Testis (tissue), 3 donors: Measurements from ENCODE around the gene CXCR3. TPM values are rescaled to one million over a fixed set of nuclear protein-coding genes. Genes with fewer than 3 reads are reported as not detected.
A peak's percentile ranks its signal among the peaks of the same experiment; 100 is the strongest.
"Not testable (repeated sequence)": the region's sequence is repeated elsewhere in the genome, so short reads cannot be mapped to it uniquely, and the experiment has no call there.

Experiments used
- DNase-seq: peaks from one replicate; pipeline ENCODE4 v3.0.0-alpha.2; 2019
- H3K27ac ChIP-seq, 2 donors: fragments of 200-600 bp; sonication (generic); one replicate each; pipeline ENCODE4 v1.5.1; 2019
- H3K27me3 ChIP-seq: fragments of 200-600 bp; sonication (generic); one replicate; pipeline ENCODE4 v1.5.1; 2019
- H3K36me3 ChIP-seq: fragments of 200-600 bp; sonication (generic); one replicate; pipeline ENCODE4 v1.5.1; 2017; ENCODE audit warnings: low read depth; ENCODE audit errors: missing control alignments
- H3K4me1 ChIP-seq: fragments of 200-600 bp; sonication (generic); one replicate; pipeline ENCODE4 v1.5.1; 2019
- H3K4me3 ChIP-seq, 2 donors: fragments of 200-600 bp; sonication (generic); one replicate each; pipeline ENCODE4 v1.5.1; 2017 to 2019
- H3K9me3 ChIP-seq: fragments of 200-600 bp; sonication (generic); one replicate; pipeline ENCODE4 v1.5.1; 2017
- POLR2A ChIP-seq: fragments of 450-650 bp; IDR thresholded peaks from one replicate; pipeline ENCODE4 v1.6.1; 2017; ENCODE audit warnings: antibody characterized with exemption, mild to moderate bottlenecking, moderate library complexity
- WGBS, 2 donors: methylation state at CpG; one replicate each; pipeline ENCODE4 v1.1.5; 2018; 5-methylcytosine and 5-hydroxymethylcytosine counted together
- intact Hi-C: fragments of 100-400 bp; cut with DNase I; formaldehyde crosslinking; loops from one replicate; pipeline ENCODE4 v1.15.1; 2023; ENCODE audit warnings: low total_unique reads
- polyA plus RNA-seq: library from polyadenylated mRNA; stranded (reverse); fragments of 350-450 nt; fragmentation: Illumina TruSeq; extraction: RNeasy Lipid Tissue Mini Kit (QIAGEN cat#74804); gene quantifications from one replicate; pipeline ENCODE4 v1.2.3, GENCODE V29; 2014; ENCODE audit warnings: low read depth, low replicate concordance; ENCODE audit not compliant: insufficient read depth
- total RNA-seq, 2 donors: library from RNA; depleted of rRNA; stranded (reverse); fragments of >200 nt; gene quantifications; one replicate each; pipeline ENCODE4 v1.2.3, GENCODE V29; 2016
- TF ChIP-seq, protein P1 (sequence below), 3 experiments: fragments of 450-650 bp in 2 of 3; fragments of 200-600 bp in 1 of 3; sonication (generic) in 1 of 3; IDR thresholded peaks; one replicate each; pipeline ENCODE4 v1.5.1; 2016 to 2019; ENCODE audit warnings: antibody characterized with exemption in 3 of 3, mild to moderate bottlenecking in 2 of 3, moderate library complexity in 1 of 3

CXCR3 gene
- total and polyA plus RNA-seq, 3 donors from 2014 or later, result 0.24 to 1.3 (median 0.43) TPM

DNA sequence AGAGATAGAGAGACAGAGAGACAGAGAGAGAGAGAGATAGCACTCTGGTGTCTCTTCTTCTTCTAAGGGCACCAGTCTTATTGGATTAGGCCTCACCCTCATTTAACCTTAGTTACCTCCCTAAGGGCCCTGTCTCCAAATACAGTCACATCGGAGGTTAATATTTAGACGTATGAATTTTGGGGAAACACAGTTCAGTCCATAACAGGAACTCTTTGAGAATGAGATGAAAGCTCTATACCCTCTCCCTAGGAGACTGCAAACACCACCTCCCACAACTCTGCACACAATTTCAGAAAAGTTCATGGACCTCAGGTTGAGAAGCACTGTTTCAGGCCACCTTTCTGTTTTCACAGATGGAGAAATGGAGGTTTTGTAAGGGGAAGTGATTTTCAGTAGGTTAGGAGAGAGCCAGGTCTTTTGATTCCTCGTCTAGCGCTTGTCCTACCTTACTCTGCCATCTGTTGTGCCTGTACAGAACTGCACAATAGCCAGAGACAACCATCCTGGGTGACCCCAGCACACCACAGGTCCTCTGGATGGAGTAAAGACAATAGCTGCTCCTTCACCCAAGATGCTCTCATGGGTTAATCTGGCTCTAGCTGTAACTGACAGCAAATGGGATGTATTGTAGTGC lies 32.1 kb upstream of the CXCR3 start:
- 56 to 67% methylated on average over 2 to 4 of the region's 4 CpGs for WGBS, 2 donors
- DNase-seq, result peak; percentile 45
- Histone ChIP-seq H3K36me3 (no peaks in the 10 kb centered on the region), H3K27me3 (no peaks in the 10 kb centered on the region), H3K27ac (no peak overlapping the region), H3K9me3 (no peaks in the 10 kb centered on the region), H3K4me3 (no peak overlapping the region), H3K4me1 (no peaks in the 10 kb centered on the region)
- intact Hi-C loops, result no loop called here
- no peak for TF ChIP-seq POLR2A
- TF ChIP-seq, protein P1, sequence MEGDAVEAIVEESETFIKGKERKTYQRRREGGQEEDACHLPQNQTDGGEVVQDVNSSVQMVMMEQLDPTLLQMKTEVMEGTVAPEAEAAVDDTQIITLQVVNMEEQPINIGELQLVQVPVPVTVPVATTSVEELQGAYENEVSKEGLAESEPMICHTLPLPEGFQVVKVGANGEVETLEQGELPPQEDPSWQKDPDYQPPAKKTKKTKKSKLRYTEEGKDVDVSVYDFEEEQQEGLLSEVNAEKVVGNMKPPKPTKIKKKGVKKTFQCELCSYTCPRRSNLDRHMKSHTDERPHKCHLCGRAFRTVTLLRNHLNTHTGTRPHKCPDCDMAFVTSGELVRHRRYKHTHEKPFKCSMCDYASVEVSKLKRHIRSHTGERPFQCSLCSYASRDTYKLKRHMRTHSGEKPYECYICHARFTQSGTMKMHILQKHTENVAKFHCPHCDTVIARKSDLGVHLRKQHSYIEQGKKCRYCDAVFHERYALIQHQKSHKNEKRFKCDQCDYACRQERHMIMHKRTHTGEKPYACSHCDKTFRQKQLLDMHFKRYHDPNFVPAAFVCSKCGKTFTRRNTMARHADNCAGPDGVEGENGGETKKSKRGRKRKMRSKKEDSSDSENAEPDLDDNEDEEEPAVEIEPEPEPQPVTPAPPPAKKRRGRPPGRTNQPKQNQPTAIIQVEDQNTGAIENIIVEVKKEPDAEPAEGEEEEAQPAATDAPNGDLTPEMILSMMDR (IDR thresholded peaks at IDR 0.05), result peak in 1 of 3 experiments; percentile 15

DNA sequence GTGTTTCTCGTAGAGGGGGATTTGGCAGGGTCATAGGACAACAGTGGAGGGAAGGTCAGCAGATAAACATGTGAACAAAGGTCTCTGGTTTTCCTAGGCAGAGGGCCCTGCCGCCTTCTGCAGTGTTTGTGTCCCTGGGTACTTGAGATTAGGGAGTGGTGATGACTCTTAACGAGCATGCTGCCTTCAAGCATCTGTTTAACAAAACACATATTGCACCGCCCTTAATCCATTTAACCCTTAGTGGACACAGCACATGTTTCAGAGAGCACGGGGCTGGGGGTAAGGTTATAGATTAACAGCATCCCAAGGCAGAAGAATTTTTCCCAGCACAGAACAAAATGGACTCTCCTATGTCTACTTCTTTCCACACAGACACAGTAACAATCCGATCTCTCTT lies 26.1 kb upstream of the CXCR3 start:
- H3K27ac ChIP-seq, H3K36me3 ChIP-seq, intact Hi-C loops, DNase-seq, H3K9me3 ChIP-seq, H3K4me1 ChIP-seq, H3K27me3 ChIP-seq, H3K4me3 ChIP-seq: not testable (repeated sequence)
- WGBS, 2 donors, result 53 to 56% methylated on average over 4 to 6 of the region's 6 CpGs

DNA sequence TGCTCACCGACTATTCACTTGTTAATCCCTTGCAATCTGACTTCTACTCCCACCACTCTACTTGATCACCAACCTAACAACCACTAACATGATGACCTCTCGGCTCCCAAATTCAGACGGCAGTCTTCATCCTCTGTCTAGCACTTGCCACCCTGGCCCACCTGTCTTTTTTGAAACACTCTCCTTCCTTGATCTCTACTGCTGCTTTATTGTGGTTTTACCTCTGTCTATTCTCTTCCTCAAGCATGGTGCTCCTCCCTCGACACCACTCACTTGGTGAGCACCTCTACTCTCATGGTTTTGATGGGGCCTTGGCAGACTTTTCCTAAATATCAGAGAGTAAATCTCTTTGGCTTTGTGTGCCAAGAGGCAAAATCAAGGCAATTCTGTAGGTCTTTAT lies 21.7 kb upstream of the CXCR3 start:
- Histone ChIP-seq H3K9me3 (no peaks in the 10 kb centered on the region), H3K36me3 (no peaks in the 10 kb centered on the region), H3K27me3 (no peaks in the 10 kb centered on the region), H3K4me1 (no peaks in the 10 kb centered on the region), H3K4me3 (no peak overlapping the region), H3K27ac (no peak overlapping the region)
- DNase-seq, result no peak
- TF ChIP-seq POLR2A, result no peak
- TF ChIP-seq, protein P1 (IDR thresholded peaks at IDR 0.05), result no peak
- intact Hi-C loops, result no loop called here
- WGBS, 2 donors, result 94 to 96% methylated on average over 4 of the region's 4 CpGs

DNA sequence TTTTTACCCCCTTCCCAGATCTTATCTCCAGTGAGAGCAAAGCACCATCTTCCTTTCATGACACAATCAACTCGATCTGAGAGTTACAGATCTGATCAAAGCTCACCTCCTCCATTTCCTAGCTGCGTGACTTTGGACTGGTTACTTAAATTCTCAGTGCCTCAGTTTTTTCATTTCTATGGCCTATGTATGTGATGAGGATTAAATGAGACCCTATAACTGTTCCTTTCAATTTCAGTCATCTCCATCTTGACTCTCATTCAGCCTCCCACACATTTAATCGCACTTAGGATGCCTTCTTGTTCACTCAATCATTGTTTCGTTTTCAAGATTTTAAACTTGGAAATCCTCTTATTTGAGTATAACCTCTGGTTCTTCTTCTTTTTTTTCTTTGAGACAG lies 20.1 kb upstream of the CXCR3 start:
- WGBS, 2 donors, result 85 to 94% methylated on average over 4 of the region's 4 CpGs

DNA sequence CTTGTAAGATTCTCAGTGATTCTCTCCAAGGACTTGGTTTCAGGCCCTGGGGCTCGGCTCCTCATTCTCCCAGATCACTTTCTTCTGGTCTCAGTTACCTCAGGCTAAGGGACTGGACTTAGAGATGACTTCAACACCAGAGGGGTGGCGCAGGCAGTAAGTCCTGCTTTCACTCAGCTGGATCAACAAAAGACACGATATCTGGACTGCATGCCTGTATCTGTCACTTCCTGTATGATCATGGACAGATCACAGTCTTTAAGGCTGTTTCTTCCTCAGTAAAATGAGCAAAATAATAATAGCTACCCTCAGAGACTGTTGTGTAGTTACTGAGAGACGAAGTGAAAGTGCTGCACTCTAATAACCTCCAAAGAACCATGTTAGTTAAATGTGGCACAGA lies 19.5 kb upstream of the CXCR3 start:
- intact Hi-C loops, result no loop called here
- Histone ChIP-seq H3K4me1 (no peaks in the 10 kb centered on the region), H3K9me3 (no peaks in the 10 kb centered on the region), H3K36me3 (no peaks in the 10 kb centered on the region), H3K27me3 (no peaks in the 10 kb centered on the region), H3K27ac (no peak overlapping the region), H3K4me3 (no peak overlapping the region)
- WGBS, 2 donors, result 42 to 70% methylated on average over 3 to 4 of the region's 4 CpGs
- DNase-seq, result no peak
- TF ChIP-seq, protein P1 (IDR thresholded peaks at IDR 0.05), result no peak
- TF ChIP-seq POLR2A, result no peak

More for the DNA sequence above, 20.1 kb upstream of the CXCR3 start:
- Histone ChIP-seq H3K27ac (no peak overlapping the region), H3K4me3 (no peak overlapping the region), H3K4me1 (no peaks in the 10 kb centered on the region), H3K9me3 (no peaks in the 10 kb centered on the region), H3K27me3 (no peaks in the 10 kb centered on the region), H3K36me3 (no peaks in the 10 kb centered on the region)
- DNase-seq, result no peak
- intact Hi-C loops, result no loop called here
- TF ChIP-seq POLR2A, result no peak
- TF ChIP-seq, protein P1 (IDR thresholded peaks at IDR 0.05), result no peak
